Esophagus squamous epithelium (tissue), 4 donors: ENCODE data around the gene TCP11.

Experiments
- CTCF ChIP-seq, 6 experiments: fragments of 450-650 bp in 4 of 6; fragments of 200-600 bp in 2 of 6; sonication (generic) in 2 of 6; IDR thresholded peaks; one replicate each; pipeline ENCODE4 v1.5.1; 2016 to 2019; ENCODE audit warnings: antibody characterized with exemption in 6 of 6, mild to moderate bottlenecking in 4 of 6, moderate library complexity in 4 of 6
- POLR2A ChIP-seq, 4 donors: fragments of 450-650 bp; IDR thresholded peaks; one replicate each; pipeline ENCODE4 v1.6.1; 2017; ENCODE audit warnings: antibody characterized with exemption in 4 of 4, mild to moderate bottlenecking in 4 of 4, moderate library complexity in 3 of 4

- TF ChIP-seq POLR2A (IDR thresholded peaks at IDR 0.05) (no peak), CTCF (IDR thresholded peaks at IDR 0.05) (no peak)
These were observed 45.4 kb upstream of the TCP11 start for GRCh38 chr6:35186571-35186970.
